ENCODE measurements around the gene PCK2.

PCK2 gene

DNA sequence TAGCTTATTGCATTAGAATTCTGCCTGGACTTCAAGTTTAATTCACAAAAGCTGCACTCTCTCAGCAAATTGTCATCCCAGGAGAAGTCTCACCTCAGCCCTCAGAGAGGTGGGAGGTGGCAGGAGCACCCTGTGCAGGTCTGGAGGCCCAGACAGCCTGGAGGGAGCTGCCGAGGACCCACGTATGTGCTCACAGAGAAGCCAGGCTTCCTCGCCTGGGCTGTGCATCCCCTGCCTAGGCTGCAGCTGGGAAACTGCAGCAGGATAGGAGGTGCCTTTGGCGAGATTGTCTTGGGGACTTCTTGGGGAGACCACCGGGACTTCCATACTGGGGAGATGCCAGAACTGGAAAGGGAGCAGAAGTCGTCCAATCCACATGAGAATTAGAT is 14.0 kb upstream of the PCK2 start:
- peaks cover 21% of the 10 kb centered on the region for H3K27me3 ChIP-seq (ENCODE audit: insufficient read depth, poor library complexity, severe bottlenecking)
- H3K27ac ChIP-seq (replicated peaks), result no peak overlapping the region
- H3K4me3 ChIP-seq (replicated peaks; ENCODE audit: insufficient read depth, low read length), result no peak overlapping the region
- TF ChIP-seq, protein P1, sequence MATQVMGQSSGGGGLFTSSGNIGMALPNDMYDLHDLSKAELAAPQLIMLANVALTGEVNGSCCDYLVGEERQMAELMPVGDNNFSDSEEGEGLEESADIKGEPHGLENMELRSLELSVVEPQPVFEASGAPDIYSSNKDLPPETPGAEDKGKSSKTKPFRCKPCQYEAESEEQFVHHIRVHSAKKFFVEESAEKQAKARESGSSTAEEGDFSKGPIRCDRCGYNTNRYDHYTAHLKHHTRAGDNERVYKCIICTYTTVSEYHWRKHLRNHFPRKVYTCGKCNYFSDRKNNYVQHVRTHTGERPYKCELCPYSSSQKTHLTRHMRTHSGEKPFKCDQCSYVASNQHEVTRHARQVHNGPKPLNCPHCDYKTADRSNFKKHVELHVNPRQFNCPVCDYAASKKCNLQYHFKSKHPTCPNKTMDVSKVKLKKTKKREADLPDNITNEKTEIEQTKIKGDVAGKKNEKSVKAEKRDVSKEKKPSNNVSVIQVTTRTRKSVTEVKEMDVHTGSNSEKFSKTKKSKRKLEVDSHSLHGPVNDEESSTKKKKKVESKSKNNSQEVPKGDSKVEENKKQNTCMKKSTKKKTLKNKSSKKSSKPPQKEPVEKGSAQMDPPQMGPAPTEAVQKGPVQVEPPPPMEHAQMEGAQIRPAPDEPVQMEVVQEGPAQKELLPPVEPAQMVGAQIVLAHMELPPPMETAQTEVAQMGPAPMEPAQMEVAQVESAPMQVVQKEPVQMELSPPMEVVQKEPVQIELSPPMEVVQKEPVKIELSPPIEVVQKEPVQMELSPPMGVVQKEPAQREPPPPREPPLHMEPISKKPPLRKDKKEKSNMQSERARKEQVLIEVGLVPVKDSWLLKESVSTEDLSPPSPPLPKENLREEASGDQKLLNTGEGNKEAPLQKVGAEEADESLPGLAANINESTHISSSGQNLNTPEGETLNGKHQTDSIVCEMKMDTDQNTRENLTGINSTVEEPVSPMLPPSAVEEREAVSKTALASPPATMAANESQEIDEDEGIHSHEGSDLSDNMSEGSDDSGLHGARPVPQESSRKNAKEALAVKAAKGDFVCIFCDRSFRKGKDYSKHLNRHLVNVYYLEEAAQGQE (IDR thresholded peaks at IDR 0.05; ENCODE audit: insufficient replicate concordance, low read depth), result no peak
- TF ChIP-seq, protein P2, sequence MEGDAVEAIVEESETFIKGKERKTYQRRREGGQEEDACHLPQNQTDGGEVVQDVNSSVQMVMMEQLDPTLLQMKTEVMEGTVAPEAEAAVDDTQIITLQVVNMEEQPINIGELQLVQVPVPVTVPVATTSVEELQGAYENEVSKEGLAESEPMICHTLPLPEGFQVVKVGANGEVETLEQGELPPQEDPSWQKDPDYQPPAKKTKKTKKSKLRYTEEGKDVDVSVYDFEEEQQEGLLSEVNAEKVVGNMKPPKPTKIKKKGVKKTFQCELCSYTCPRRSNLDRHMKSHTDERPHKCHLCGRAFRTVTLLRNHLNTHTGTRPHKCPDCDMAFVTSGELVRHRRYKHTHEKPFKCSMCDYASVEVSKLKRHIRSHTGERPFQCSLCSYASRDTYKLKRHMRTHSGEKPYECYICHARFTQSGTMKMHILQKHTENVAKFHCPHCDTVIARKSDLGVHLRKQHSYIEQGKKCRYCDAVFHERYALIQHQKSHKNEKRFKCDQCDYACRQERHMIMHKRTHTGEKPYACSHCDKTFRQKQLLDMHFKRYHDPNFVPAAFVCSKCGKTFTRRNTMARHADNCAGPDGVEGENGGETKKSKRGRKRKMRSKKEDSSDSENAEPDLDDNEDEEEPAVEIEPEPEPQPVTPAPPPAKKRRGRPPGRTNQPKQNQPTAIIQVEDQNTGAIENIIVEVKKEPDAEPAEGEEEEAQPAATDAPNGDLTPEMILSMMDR (IDR thresholded peaks at IDR 0.05; ENCODE audit: insufficient read depth, low read length), result no peak
- TF ChIP-seq GABPA (IDR thresholded peaks at IDR 0.05; ENCODE audit: low read depth), result no peak
- TF ChIP-seq POLR2AphosphoS5 (IDR thresholded peaks at IDR 0.05; ENCODE audit: low read depth), result no peak
- DNase-seq (ENCODE audit: low read depth in 1 of 2, low spot score in 1 of 2), result no peak

DNA sequence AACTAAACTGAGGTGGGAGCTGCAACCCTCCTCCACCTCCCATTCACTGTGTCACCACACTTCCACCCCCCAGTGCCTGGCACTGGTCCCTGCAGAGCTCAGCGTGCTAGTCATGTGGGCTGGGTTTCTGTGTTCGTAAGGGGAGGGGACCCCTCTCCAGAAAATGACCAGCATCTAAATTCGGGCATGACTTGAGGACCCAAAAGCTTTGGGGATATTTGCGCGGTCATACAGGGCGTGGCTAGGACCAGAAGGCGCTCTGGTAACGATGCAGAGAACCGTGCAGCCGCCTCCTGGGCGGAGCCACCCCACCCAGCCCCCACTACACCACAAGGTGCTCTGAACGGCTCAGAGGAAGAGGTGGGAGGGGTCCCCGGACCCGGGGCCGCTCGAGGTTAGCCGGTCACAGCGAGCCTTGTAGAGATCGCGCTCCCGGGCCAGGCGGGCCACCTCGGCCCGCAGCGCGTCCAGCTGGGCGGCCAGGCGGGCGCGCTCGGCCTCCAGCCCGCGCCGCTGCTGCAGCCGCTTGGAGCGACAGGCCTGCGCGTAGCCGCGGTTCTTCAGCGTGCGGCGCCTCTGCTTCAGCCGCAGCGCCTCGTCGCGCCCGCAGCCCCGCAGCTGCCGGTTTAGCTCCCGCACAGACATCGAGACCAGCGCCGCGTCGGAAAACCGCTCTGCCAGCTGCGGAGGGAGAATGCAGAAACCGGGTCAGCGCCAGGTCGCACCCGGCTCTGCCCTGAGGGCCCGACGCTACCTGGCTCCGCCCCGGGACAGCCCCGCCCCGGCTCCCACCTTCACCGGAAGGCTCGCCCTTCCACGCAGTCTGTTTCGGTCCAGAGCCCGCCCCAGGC is 13.0 kb upstream of the PCK2 start:
- TF ChIP-seq POLR2AphosphoS5 (IDR thresholded peaks at IDR 0.05; ENCODE audit: low read depth) (no peak), GABPA (IDR thresholded peaks at IDR 0.05; ENCODE audit: low read depth) (no peak), SPI1 (IDR thresholded peaks at IDR 0.05; ENCODE audit: borderline replicate concordance, low read depth) (no peak)
- TF ChIP-seq, protein P1 (IDR thresholded peaks at IDR 0.05; ENCODE audit: insufficient replicate concordance, low read depth), result no peak
- TF ChIP-seq, protein P2 (IDR thresholded peaks at IDR 0.05; ENCODE audit: insufficient read depth, low read length), result no peak
- H3K27ac ChIP-seq (replicated peaks), result no peak overlapping the region
- peak overlapping the region; percentile 49 for H3K4me3 ChIP-seq (replicated peaks; ENCODE audit: insufficient read depth, low read length)
- DNase-seq (ENCODE audit: low read depth in 1 of 2, low spot score in 1 of 2), result peak in 1 of 2 experiments; percentile 40
- peaks cover 21% of the 10 kb centered on the region for H3K27me3 ChIP-seq (ENCODE audit: insufficient read depth, poor library complexity, severe bottlenecking)

DNA sequence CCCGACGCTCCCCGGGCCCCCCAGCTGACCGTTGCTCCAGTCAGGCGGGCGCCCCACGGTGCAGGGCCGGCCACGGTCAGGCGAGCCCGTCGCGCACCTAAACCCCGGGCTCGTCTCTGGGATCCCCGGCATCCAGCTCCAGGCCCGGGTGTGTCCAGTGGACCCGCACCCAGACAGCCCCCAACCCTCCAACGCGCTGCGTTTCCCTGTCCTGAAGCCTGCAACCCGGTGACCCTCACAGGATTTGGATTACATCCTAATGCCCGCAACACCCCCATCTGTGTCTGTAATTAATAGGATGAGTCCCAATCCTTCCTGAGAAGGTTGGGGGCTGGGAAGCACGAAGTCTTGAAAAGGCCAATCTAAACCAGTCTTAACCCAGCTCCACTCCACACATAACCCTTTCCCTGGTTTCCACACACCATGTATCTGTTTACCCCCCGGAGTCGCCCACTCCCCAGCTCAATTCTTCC is 12.3 kb upstream of the PCK2 start:
- peaks cover 21% of the 10 kb centered on the region for H3K27me3 ChIP-seq (ENCODE audit: insufficient read depth, poor library complexity, severe bottlenecking)
- peak overlapping the region; percentile 49 for H3K4me3 ChIP-seq (replicated peaks; ENCODE audit: insufficient read depth, low read length)
- DNase-seq (ENCODE audit: low read depth in 1 of 2, low spot score in 1 of 2), result no peak
- no peak overlapping the region for H3K27ac ChIP-seq (replicated peaks)
- TF ChIP-seq SPI1 (IDR thresholded peaks at IDR 0.05; ENCODE audit: borderline replicate concordance, low read depth) (no peak), POLR2AphosphoS5 (IDR thresholded peaks at IDR 0.05; ENCODE audit: low read depth) (no peak), GABPA (IDR thresholded peaks at IDR 0.05; ENCODE audit: low read depth) (no peak)
- TF ChIP-seq, protein P1 (IDR thresholded peaks at IDR 0.05; ENCODE audit: insufficient replicate concordance, low read depth), result no peak
- TF ChIP-seq, protein P2 (IDR thresholded peaks at IDR 0.05; ENCODE audit: insufficient read depth, low read length), result no peak
